ENCODE results near the gene BMPR1A. TPM values are rescaled to one million over a fixed set of nuclear protein-coding genes. Genes with fewer than 3 reads are reported as not detected.

Gene BMPR1A
- total and polyA plus RNA-seq, 10 of the 15 experiments (the other 5 are each of a cell fraction or from before 2014, with no cell fraction given): 2.3 to 22.7 (median 13.1) TPM

DNA sequence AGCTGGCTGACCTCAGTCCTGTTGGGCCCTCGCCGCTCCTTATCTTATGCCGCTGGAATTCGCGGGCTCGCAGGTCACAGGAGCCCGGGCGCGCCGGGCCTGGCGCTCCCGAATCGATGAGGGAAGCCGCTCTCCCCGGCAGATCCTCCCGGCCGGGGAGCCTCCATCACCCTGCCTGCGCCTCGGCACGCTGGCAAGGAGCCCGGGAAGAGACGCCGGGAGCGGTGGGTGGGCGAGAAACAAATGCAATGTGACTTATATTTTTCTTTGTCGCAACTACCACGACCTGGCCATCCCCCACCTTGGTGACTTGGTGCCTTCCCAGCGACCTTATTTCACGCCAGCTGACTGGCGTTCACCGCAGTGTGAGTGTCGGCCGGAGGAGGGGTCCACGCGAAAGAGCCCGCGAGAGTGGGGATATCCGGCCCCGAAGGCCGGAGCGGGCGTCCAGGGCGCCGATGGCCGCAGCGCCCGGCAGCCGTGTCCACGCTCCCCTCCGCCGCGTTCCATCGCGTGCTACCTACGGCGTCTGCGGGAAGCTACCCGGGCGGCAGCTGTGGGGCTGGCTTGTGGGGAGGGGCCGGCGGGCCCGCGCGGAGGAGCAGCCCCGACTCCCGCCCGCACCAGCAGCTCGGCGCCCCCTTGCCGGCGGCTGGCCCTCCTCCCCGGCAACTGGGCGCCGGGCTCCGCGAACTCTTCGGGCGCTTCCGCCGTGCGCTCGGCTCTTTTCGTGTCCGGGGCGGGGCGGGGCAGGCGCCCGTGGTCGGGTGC, 494 bp upstream of the BMPR1A start (continued):
- TF ChIP-seq DPF2 (IDR thresholded peaks at IDR 0.05) (peak; percentile 58), IRF4 (IDR thresholded peaks at IDR 0.05; ENCODE audit: low read depth, low read length) (no peak), ZNF217 (IDR thresholded peaks at IDR 0.05) (no peak; the same call in 1 of the 2 replicates), ZZZ3 (IDR thresholded peaks at IDR 0.05; ENCODE audit: control insufficient read depth, insufficient read length, low read depth) (no peak), SIX5 (IDR thresholded peaks at IDR 0.05; ENCODE audit: low read depth, low read length, severe bottlenecking) (no peak), LARP7 (IDR thresholded peaks at IDR 0.05) (peak; percentile 72), CHD2 (IDR thresholded peaks at IDR 0.05; ENCODE audit: borderline replicate concordance, low read depth, low read length) (no peak), RB1 (IDR thresholded peaks at IDR 0.05; ENCODE audit: borderline replicate concordance) (no peak), YY1 (IDR thresholded peaks at IDR 0.05; ENCODE audit: low read depth, low read length) (peak; percentile 50), EGR1 (IDR thresholded peaks at IDR 0.05; ENCODE audit: borderline replicate concordance in 1 of 2, low read depth in 2 of 2, low read length in 2 of 2) (no peak), TBL1XR1 (IDR thresholded peaks at IDR 0.05; ENCODE audit: low read depth, low read length) (0 out of 2 replicates have a peak, but pooled peaks have one; percentile 8), BRCA1 (IDR thresholded peaks at IDR 0.05; ENCODE audit: low read depth, low read length) (no peak), CEBPB (IDR thresholded peaks at IDR 0.05; ENCODE audit: borderline replicate concordance in 1 of 2, low read depth in 2 of 2, low read length in 2 of 2) (no peak), MTA3 (IDR thresholded peaks at IDR 0.05; ENCODE audit: borderline replicate concordance, low read length) (no peak), SMARCA5 (IDR thresholded peaks at IDR 0.05) (peak; percentile 28; the same call in 1 of the 2 replicates)
- TF ChIP-seq, protein P1, sequence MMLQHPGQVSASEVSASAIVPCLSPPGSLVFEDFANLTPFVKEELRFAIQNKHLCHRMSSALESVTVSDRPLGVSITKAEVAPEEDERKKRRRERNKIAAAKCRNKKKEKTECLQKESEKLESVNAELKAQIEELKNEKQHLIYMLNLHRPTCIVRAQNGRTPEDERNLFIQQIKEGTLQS (IDR thresholded peaks at IDR 0.05; ENCODE audit: borderline replicate concordance, extremely low read depth, low read depth, low read length): no peak
- TF ChIP-seq, protein P2, sequence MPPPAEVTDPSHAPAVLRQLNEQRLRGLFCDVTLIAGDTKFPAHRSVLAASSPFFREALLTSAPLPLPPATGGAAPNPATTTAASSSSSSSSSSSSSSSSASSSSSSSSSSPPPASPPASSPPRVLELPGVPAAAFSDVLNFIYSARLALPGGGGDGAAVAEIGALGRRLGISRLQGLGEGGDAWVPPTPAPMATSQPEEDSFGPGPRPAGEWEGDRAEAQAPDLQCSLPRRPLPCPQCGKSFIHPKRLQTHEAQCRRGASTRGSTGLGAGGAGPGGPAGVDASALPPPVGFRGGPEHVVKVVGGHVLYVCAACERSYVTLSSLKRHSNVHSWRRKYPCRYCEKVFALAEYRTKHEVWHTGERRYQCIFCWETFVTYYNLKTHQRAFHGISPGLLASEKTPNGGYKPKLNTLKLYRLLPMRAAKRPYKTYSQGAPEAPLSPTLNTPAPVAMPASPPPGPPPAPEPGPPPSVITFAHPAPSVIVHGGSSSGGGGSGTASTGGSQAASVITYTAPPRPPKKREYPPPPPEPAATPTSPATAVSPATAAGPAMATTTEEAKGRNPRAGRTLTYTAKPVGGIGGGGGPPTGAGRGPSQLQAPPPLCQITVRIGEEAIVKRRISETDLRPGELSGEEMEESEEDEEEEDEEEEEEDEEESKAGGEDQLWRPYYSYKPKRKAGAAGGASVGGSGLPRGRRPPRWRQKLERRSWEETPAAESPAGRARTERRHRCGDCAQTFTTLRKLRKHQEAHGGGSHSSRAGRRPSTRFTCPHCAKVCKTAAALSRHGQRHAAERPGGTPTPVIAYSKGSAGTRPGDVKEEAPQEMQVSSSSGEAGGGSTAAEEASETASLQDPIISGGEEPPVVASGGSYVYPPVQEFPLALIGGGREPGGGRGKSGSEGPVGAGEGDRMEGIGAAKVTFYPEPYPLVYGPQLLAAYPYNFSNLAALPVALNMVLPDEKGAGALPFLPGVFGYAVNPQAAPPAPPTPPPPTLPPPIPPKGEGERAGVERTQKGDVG (CRISPR knock-in tag; IDR thresholded peaks at IDR 0.05): no peak
- TF ChIP-seq, protein P3, sequence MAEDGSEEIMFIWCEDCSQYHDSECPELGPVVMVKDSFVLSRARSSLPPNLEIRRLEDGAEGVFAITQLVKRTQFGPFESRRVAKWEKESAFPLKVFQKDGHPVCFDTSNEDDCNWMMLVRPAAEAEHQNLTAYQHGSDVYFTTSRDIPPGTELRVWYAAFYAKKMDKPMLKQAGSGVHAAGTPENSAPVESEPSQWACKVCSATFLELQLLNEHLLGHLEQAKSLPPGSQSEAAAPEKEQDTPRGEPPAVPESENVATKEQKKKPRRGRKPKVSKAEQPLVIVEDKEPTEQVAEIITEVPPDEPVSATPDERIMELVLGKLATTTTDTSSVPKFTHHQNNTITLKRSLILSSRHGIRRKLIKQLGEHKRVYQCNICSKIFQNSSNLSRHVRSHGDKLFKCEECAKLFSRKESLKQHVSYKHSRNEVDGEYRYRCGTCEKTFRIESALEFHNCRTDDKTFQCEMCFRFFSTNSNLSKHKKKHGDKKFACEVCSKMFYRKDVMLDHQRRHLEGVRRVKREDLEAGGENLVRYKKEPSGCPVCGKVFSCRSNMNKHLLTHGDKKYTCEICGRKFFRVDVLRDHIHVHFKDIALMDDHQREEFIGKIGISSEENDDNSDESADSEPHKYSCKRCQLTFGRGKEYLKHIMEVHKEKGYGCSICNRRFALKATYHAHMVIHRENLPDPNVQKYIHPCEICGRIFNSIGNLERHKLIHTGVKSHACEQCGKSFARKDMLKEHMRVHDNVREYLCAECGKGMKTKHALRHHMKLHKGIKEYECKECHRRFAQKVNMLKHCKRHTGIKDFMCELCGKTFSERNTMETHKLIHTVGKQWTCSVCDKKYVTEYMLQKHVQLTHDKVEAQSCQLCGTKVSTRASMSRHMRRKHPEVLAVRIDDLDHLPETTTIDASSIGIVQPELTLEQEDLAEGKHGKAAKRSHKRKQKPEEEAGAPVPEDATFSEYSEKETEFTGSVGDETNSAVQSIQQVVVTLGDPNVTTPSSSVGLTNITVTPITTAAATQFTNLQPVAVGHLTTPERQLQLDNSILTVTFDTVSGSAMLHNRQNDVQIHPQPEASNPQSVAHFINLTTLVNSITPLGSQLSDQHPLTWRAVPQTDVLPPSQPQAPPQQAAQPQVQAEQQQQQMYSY (CRISPR knock-in tag; IDR thresholded peaks at IDR 0.05): no peak

Data from GM12878 (cell line).